ENCODE data around the gene GNG13. TPM values are rescaled to one million over a fixed set of nuclear protein-coding genes. Genes with fewer than 3 reads are reported as not detected.

Gene GNG13
- total RNA-seq, 1 experiment from 2014 or later = not detected

- TF ChIP-seq EZH2phosphoT487 (IDR thresholded peaks at IDR 0.05; ENCODE audit: borderline replicate concordance, low read length) (no peak), CTCF (conservative IDR thresholded peaks at IDR 0.05; ENCODE audit: low read depth, low read length) (no peak), EZH2 (IDR thresholded peaks at IDR 0.05; ENCODE audit: low read length, unreplicated experiment) (no peak)
- ATAC-seq (no peak), DNase-seq (no peak)
- Histone ChIP-seq H3K36me3 (ENCODE audit: low read depth, low read length) (no peaks in the 10 kb centered on the region; the same call in 1 of the 2 replicates), H3K4me3 (ENCODE audit: low read length) (no peak overlapping the region), H3K27me3 (ENCODE audit: low read length) (no peaks in the 10 kb centered on the region), H3K79me2 (ENCODE audit: low read length) (peaks cover 10% of the 10 kb centered on the region; the same call in 1 of the 2 replicates), H3F3A (ENCODE audit: low read length, unreplicated experiment) (no peaks in the 10 kb centered on the region), H3K9me2 (replicated peaks; ENCODE audit: low read length) (no peaks in the 10 kb centered on the region), H3K4me2 (ENCODE audit: low read length) (no peak overlapping the region), H3K9ac (ENCODE audit: low read length) (no peak overlapping the region), H4K20me1 (ENCODE audit: low read length) (no peaks in the 10 kb centered on the region), H3K27ac (ENCODE audit: low read length) (no peak overlapping the region), H3K4me1 (ENCODE audit: insufficient read depth, low read length) (peaks cover 12% of the 10 kb centered on the region), H2AFZ (ENCODE audit: low read length) (no peak overlapping the region), H3K9me3 (ENCODE audit: low read length) (no peaks in the 10 kb centered on the region)
- ChIA-PET POLR2A (ENCODE audit: unreplicated experiment) (no interaction called here), CTCF (interaction anchor here (1.1 kb wide), 1 partner anchor 82 kb away, joined by 4 read pairs; no protein-coding TSS in a partner anchor)
- intact Hi-C loops (cut with micrococcal nuclease) = no loop called here
- BruUV-seq (replicated peaks) = no TSS peak
Measured at GRCh38 chr16:794853-795466, 5.6 kb downstream of the GNG13 start.

GRCh38 chr16:794091-794822 is 6.3 kb downstream of the GNG13 start:
- Histone ChIP-seq H3K36me3 (ENCODE audit: low read depth, low read length) (no peaks in the 10 kb centered on the region; the same call in 1 of the 2 replicates), H3K4me3 (ENCODE audit: low read length) (no peak overlapping the region), H3K9me3 (ENCODE audit: low read length) (no peaks in the 10 kb centered on the region), H3F3A (ENCODE audit: low read length, unreplicated experiment) (no peaks in the 10 kb centered on the region), H3K4me1 (ENCODE audit: insufficient read depth, low read length) (peaks cover 17% of the 10 kb centered on the region), H3K27ac (ENCODE audit: low read length) (no peak overlapping the region), H3K79me2 (ENCODE audit: low read length) (peaks cover 17% of the 10 kb centered on the region), H3K27me3 (ENCODE audit: low read length) (no peaks in the 10 kb centered on the region), H4K20me1 (ENCODE audit: low read length) (no peaks in the 10 kb centered on the region), H3K4me2 (ENCODE audit: low read length) (no peak overlapping the region), H3K9ac (ENCODE audit: low read length) (no peak overlapping the region), H3K9me2 (replicated peaks; ENCODE audit: low read length) (no peaks in the 10 kb centered on the region), H2AFZ (ENCODE audit: low read length) (no peak overlapping the region)
- ATAC-seq = no peak
- TF ChIP-seq CTCF (conservative IDR thresholded peaks at IDR 0.05; ENCODE audit: low read depth, low read length) = no peak
- no peak for TF ChIP-seq EZH2 (IDR thresholded peaks at IDR 0.05; ENCODE audit: low read length, unreplicated experiment)
- no peak for TF ChIP-seq EZH2phosphoT487 (IDR thresholded peaks at IDR 0.05; ENCODE audit: borderline replicate concordance, low read length)
- POLR2A ChIA-PET (ENCODE audit: unreplicated experiment) = no interaction called here
- no peak for DNase-seq
- CTCF ChIA-PET = no interaction called here
- intact Hi-C loops (cut with micrococcal nuclease) = no loop called here
- BruUV-seq (replicated peaks) = no TSS peak

DNA sequence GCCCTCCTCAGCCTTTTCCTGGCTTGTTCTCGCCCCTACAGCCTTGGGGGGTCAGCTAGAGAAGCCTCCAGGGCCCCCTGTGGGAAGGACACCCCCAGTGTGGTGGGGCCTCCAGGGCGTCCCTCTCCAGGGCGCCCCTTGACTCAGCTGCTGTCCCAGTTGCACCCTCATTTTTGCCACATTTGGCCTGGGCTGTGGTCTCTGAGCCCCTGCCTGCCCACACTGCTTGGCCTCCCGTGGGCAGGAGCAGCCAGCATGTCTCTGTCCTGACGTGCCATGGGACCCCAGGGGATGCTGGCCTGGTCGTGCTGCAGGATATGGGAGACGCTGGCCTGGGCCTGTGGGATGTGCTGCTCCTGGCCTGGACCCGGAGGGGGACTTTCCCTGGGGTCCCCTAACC is 7.1 kb downstream of the GNG13 start:
- ChIA-PET CTCF (no interaction called here), POLR2A (ENCODE audit: unreplicated experiment) (no interaction called here)
- intact Hi-C loops (cut with micrococcal nuclease) = no loop called here
- Histone ChIP-seq H3K27ac (ENCODE audit: low read length) (no peak overlapping the region), H3K9me3 (ENCODE audit: low read length) (no peaks in the 10 kb centered on the region), H2AFZ (ENCODE audit: low read length) (no peak overlapping the region), H4K20me1 (ENCODE audit: low read length) (no peaks in the 10 kb centered on the region), H3K4me1 (ENCODE audit: insufficient read depth, low read length) (peaks cover 18% of the 10 kb centered on the region), H3K9me2 (replicated peaks; ENCODE audit: low read length) (no peaks in the 10 kb centered on the region), H3K79me2 (ENCODE audit: low read length) (peaks cover 25% of the 10 kb centered on the region), H3K27me3 (ENCODE audit: low read length) (no peaks in the 10 kb centered on the region), H3K36me3 (ENCODE audit: low read depth, low read length) (no peaks in the 10 kb centered on the region; the same call in 1 of the 2 replicates), H3F3A (ENCODE audit: low read length, unreplicated experiment) (no peaks in the 10 kb centered on the region), H3K4me3 (ENCODE audit: low read length) (no peak overlapping the region), H3K4me2 (ENCODE audit: low read length) (no peak overlapping the region), H3K9ac (ENCODE audit: low read length) (no peak overlapping the region)
- ATAC-seq (no peak), DNase-seq (no peak)
- TF ChIP-seq CTCF (conservative IDR thresholded peaks at IDR 0.05; ENCODE audit: low read depth, low read length) (no peak), EZH2phosphoT487 (IDR thresholded peaks at IDR 0.05; ENCODE audit: borderline replicate concordance, low read length) (no peak), EZH2 (IDR thresholded peaks at IDR 0.05; ENCODE audit: low read length, unreplicated experiment) (no peak)
- BruUV-seq (replicated peaks) = no TSS peak

Data from PC-3 (cell line).